A673 (cell line): ENCODE data around the gene BMF.

Experiments
- CTCF ChIP-seq: fragments of 300-800, 200-600 bp; sonication (generic); conservative IDR thresholded peaks from 2 replicates; pipeline ENCODE4 v1.5.1; 2017; ENCODE audit warnings: low read depth, mild to moderate bottlenecking, antibody characterized with exemption, low read length, moderate library complexity, mixed read lengths
- EZH2 ChIP-seq: fragments of 200-600 bp; sonication (generic); IDR thresholded peaks from 2 replicates; pipeline ENCODE4 v1.6.1; 2017; ENCODE audit warnings: borderline replicate concordance, low read depth, mild to moderate bottlenecking, mixed read lengths, antibody characterized with exemption, low read length; ENCODE audit not compliant: poor library complexity, severe bottlenecking

GRCh38 chr15:40065166-40065565 is 43.5 kb downstream of the BMF start:
- TF ChIP-seq CTCF, result no peak
- no peak for TF ChIP-seq EZH2
